Measurements from ENCODE around the gene STARD10. TPM values are rescaled to one million over a fixed set of nuclear protein-coding genes. Genes with fewer than 3 reads are reported as not detected.

STARD10 gene
- total and polyA plus RNA-seq, 9 of the 15 experiments (the other 6 are each of a cell fraction or from before 2014, with no cell fraction given), result 0.15 to 52.9 (median 32.3) TPM

DNA sequence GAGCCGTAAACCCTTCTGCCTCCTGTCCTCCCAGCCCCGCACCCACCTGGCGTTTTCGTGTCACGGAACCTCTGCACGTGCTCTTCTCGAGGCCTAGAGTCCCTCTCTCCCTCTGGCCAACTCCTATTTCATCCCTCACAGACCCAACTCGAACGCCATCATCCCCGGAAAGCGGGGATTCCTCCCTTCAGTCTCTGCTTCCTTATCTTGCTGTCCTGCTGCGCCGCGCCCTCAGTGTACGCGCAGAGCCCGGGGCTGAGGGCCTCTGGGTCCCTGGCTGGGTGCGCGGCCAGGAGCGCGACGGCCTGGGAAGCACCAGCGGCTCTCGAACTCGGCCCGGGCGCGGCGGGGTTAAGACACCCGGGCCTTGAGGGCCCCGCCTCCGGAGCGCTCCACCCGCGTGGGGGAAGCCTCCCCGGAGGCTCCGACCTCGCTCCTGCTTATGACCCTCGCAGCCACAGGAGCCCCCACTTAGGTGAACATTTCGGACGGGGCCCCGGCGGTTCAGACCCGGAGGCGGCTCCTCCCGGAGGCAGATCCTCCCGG is 20.0 kb upstream of the STARD10 start (continued):
- peak; percentile 46; the same call in 1 of the 2 replicates for TF ChIP-seq ATF3 (IDR thresholded peaks at IDR 0.05)
- TF ChIP-seq ATF3 (CRISPR knock-in tag; conservative IDR thresholded peaks at IDR 0.05), result no peak
- TF ChIP-seq MEF2D (tag; conservative IDR thresholded peaks at IDR 0.05; ENCODE audit: low read depth), result no peak; the same call in 1 of the 2 replicates
- TF ChIP-seq SNRNP70 (optimal IDR thresholded peaks at IDR 0.05; ENCODE audit: low read depth, low read length), result no peak
- TF ChIP-seq BRF1 (IDR thresholded peaks at IDR 0.05; ENCODE audit: borderline replicate concordance, extremely low read depth, insufficient read length), result no peak
- TF ChIP-seq ZNF217 (CRISPR knock-in tag; IDR thresholded peaks at IDR 0.05), result no peak
- TF ChIP-seq RREB1 (CRISPR knock-in tag; IDR thresholded peaks at IDR 0.05), result no peak
- TF ChIP-seq SPI1 (IDR thresholded peaks at IDR 0.05; ENCODE audit: borderline replicate concordance, low read depth, low read length), result no peak
- no peak for TF ChIP-seq MTF1 (CRISPR knock-in tag; IDR thresholded peaks at IDR 0.05; ENCODE audit: borderline replicate concordance)
- TF ChIP-seq KLF13 (tag; IDR thresholded peaks at IDR 0.05; ENCODE audit: borderline replicate concordance, low read depth), result 0 out of 2 replicates have a peak, but pooled peaks have one; percentile 17
- no peak for TF ChIP-seq TSC22D4 (tag; IDR thresholded peaks at IDR 0.05)
- 0 out of 2 replicates have a peak, but pooled peaks have one; percentile 61 for TF ChIP-seq XRCC5 (IDR thresholded peaks at IDR 0.05; ENCODE audit: low read depth, low read length)
- no peak for TF ChIP-seq TEAD2 (tag; IDR thresholded peaks at IDR 0.05)
- no peak for TF ChIP-seq ZNF253 (CRISPR knock-in tag; conservative IDR thresholded peaks at IDR 0.05)
- no peak for TF ChIP-seq HNRNPLL (IDR thresholded peaks at IDR 0.05; ENCODE audit: low read depth, low read length, poor library complexity, severe bottlenecking)
- no peak for TF ChIP-seq CREM (IDR thresholded peaks at IDR 0.05; ENCODE audit: low read depth)
- TF ChIP-seq HDAC3 (IDR thresholded peaks at IDR 0.05; ENCODE audit: borderline replicate concordance, partially characterized antibody), result peak; percentile 74
- TF ChIP-seq TAF7 (tag; IDR thresholded peaks at IDR 0.05), result 0 out of 2 replicates have a peak, but pooled peaks have one; percentile 7

All from K562 (cell line).